NCI-H128 (cell line): ENCODE measurements around the gene FBXL17.
"Not testable (repeated sequence)": the region's sequence is repeated elsewhere in the genome, so short reads cannot be mapped to it uniquely, and the experiment has no call there.

Experiments used
- DNase-seq: peaks from one replicate; lab custom pipeline; 2025; ENCODE audit not compliant: unreplicated experiment; lab: John Stamatoyannopoulos, UW

FBXL17 gene

DNA sequence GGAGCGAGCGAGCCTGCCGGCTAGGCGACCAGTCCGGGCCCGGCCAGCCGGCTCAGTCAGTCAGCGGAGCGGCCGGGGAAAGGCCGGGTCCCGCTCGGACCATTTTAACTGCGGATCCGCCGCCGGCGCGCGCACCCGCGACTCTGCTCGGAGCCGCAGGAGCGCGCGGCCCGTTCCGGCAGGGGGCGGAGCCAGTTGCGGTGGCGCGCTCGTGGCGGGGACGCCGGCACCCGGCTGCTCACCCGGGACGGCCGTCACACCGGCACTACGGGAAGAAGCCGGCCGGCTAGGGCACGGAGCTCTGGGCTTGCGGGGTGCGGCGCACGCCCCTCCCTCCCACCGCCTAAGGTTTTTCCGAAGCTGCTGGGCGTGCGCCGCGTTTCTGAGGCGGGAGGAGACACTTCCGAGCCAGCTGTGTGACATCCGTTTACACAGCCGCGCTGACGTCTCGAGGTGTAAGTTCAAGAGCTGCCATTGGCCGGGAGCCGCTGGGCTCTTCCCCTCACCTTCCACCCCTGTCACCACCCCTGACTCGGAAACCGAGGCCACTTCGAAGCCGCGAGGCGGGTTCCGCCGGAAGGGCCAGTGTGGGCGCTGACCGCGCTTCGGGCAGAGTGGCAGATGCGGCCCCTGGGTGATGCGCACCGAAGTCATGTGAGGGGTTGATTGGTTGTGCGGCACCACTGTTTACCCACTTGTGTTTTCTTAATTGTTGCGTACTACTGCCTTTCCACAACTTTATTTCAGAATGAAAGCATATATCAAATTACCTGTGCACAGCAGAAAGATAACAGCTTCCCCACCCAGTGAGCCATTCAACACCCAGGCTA lies at the start of gene FBXL17:
FBXL17 (minus strand) TSS at position 145 of the 830 bp plus-strand sequence.
- peak; percentile 53 for DNase-seq

DNA sequence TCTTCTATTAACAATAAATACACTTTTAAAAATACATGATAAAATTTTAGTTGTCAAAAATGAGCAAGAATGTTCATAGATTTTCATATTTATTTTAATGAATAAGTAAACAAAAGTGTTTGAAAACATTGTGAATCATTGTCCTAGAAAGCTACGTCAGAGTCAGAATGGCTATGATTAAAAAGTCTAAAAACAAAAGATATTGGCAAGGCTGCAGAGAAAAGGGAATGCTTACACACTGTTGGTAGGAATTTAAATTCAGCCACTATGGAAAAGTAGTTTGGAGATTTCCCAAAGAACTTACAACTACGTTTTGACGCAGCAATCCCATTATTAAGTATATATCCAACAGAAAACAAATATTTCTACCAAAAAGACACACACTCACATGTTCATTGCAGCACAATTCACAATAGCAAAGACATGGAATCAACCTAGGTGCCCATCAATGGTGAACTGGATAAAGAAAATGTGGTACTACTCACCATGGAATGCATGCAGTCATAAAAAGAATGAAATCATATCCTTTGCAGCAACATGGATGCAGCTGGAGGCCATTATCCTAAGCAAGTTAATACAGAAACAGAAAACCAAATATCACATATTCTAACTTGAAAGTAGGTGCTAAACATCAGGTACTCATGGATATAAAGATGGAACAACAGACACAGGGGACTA lies 49.2 kb upstream of the FBXL17 start:
- DNase-seq, result no peak

DNA sequence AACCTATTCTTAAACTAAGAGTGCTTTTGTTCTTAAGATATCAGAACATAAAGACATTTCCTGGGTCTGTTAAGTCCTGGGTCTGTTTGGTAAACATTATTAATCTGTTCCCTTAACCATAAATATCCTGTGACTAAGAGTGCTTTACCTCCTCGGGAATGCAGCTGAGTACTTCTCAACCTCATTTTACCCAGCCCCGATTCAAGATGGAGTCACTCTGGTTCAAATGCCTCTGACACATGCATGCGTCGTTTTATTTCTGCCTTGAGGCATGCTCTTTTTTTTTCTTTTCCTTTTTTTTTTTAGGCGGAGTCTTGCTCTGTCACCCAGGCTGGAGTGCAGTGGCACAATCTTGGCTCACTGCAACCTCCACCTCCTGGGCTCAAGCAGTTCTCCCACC lies 39.8 kb upstream of the FBXL17 start:
- no peak for DNase-seq

DNA sequence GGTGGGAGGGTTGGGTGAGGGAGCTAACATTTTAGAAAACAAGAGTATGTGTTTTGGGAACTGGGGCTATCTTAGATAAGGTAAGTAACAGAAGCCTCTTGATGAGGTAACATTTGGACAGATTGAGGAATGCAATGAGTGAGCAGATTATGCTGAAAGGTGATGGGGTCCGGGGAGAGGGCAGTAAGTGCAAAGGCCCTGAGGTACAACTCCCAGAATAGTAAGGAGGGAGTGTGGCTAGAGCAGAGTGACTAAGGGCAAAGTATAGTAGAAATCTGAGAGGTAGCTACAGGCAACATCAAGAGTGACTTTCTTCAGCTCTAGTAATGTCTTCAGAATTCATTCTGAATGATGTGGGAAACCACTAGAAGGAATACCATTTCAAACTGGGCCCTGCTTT lies 38.9 kb upstream of the FBXL17 start:
- no peak for DNase-seq

DNA sequence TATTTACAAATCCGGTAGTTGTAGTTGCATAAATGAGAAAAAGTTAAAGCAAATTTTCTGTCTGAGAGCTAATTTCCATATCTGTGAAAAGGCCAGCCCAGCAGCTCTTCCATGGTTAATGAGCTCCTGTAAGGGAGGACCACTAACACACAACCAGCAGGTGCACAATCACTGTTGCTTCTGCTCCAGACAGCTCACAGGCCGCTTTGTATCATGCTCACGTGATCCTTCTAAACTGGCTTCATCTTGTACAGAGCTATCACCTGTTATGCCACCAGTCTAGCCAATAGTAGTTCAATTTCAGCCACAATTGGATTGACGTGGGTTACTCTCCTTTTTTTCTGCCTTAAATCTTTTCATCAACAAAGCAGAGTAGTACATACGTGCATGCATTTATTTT lies 38.3 kb upstream of the FBXL17 start:
- DNase-seq, result no peak

DNA sequence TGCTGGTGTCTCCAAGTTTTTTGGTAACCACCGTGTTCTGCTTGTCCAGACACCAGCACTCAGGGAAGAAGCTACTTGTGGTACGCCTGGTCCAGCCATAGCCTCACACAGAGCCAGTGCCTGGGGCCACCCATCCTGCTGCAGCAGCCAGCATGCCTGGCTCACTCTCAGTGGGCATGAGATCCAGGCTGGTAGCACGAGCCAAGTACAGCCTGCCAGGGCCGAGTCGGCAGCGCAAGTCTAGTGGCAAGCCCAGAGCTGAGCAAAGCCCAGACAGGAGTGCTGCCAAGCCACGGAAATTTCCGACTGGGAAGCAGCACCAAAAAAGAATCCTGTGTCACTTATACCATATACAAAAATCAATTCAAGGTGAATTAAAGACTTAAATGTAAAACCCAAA lies 36.3 kb upstream of the FBXL17 start:
- no peak for DNase-seq

DNA sequence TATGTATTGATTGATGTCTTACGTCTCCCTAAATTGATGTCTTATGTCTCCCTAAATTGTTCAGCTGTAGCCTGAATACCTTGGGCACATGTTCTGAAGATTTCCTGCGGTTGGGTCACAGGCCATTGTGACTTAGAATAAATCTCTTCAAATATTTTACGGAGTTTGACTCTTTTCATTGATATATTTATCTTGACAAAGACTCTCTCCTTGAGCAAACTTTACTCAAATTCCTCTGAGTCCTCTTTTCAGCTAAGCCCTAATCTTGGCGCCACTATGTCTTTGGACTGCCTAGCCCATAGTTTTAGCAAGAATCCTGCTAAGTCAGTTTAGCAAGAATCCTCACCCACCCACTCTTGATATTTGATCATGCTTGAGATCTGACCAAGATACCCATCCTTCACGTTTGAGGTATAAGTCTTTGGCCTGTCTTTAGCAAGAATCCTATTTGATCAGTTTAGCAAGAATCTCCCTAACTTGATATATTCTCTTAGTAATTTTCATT lies 35.3 kb upstream of the FBXL17 start:
- no peak for DNase-seq

DNA sequence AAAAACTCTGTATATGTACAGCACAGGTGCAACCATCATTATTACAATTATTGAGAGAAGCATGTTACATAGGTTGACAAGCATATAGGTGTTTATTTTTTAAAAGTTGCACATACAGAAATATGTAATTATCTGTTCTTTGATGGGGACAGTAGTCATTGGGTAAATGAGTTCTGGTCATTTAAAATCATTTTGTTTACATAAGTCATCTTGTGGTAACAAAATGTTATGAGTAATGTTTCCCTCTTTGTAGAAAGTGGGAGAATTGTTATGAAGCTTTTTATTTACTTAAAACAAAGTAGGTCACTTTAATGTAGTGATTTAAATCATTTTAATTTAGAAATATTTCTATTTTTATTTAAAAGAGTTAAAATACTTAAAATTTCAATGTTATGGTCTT lies 33.8 kb upstream of the FBXL17 start:
- no peak for DNase-seq

DNA sequence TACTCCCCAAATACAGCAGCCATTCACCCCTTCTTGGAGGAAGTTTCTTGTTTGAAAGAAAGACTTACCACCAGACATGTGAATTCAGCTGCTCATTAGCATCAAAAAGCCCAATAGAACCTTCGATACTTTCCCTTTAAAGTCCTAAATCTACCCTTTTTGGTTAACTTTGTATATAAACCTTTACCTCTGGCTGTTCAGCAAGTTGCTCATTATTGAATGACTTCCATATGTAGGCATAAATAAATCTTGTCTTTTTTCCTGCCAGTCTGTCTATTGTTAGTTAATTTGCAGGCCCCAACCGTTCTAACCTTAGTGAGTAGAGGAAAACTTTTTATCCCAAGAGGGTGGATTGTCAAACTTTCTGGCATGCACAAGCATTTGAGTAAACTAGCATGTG lies 27.9 kb upstream of the FBXL17 start:
- DNase-seq, result no peak

DNA sequence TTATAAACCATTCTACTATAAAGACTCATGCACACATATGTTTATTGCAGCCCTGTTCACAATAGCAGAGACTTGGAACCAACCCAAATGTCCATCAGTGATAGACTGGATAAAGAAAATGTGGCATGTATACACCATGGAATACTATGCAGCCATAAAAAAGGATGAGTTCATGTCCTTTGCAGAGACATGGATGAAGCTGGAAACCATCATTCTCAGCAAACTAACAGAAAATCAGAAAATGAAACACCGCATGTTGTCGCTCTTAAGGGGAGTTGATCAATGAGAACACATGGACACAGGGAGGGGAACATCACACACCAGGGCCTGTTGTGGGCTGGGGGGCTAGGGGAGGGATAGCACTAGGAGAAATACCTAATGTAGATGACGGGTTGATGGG lies 23.3 kb upstream of the FBXL17 start:
- DNase-seq, result not testable (repeated sequence)

DNA sequence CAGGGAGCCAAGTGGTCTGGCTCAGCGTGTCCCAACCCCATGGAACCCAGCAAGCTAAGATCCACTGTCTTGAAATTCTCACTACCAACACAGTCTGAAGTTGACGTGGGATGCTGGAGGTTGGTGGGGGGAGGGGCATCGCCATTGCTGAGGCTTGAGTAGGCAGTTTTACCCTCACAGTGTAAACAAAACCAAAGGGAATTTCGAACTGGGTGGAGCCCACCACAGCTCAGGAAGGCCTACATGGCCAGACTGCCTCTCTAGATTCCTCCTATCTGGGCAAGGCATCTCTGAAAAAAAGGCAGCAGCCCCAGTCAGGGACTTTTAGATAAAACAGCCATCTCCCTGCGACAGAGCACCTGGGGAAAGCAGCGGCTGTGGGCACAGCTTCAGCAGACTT lies 17.1 kb upstream of the FBXL17 start:
- no peak for DNase-seq

DNA sequence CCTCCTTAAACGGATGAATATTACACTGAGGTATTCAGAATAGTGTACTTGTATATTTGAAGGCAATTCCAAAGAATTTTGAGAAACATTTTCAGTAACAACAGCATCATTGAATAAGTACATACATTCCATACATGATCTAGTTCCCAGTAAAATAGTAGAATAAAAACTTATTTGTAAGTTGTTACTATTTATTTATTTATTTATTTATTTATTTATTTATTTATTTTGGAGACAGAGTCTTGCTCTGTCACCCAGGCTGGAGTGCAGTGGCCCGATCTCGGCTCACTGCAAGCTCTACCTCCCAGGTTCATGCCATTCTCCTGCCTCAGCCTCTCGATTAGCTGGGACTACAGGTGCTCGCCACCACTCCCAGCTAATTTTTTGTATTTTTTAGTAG lies 14.9 kb upstream of the FBXL17 start:
- DNase-seq, result not testable (repeated sequence)

DNA sequence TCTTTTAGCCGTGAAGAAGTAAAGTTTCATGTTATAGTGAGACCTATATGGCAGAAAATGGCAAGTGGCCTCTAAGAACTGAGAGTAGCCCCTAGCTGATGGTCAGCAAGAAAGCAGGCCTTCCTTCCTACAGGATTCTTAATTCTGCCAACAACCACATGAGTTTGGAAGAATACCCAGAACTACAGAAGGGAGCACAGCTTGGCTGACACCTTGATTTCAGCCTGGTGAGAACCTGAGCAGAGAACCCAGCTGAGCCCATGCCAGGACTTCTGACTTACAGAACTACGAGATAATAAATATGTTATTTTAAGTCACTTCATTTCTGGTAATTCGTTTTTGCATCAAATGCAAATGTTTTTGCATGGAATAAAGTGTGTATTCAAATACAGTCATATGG lies 5.9 kb upstream of the FBXL17 start:
- no peak for DNase-seq

DNA sequence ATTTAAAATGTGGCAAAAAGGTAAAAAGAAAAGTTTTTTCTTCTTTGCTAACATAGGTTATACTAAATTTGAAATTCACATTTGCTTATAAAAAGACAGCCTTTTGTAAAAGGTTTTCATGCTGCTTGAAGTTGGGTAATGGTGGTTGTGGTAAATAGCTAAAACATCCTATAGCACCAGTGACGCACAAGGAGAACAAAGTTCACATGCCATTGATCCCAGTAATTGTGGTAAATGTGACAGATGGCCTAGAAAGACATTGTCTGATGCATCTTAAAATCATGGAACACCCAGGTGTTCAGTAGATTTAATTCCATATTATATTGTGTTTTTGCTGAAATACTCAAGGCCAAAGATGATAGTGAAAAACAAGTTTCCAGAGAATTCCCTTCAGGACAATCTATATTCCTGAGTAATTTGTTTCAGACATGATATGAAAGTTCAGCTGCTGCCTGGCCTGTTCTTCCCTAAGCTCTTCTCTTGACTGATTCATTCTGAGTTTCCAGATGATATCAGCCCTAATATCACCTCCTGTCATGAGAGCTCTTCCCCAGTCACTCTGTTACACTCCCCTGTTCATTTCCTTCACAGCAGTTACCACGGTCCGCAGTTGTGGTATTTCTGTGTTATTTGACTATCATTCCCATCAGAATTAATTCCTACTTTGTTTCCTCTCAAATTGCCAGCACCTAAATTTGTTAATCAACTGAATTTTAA lies 4.6 kb upstream of the FBXL17 start:
- DNase-seq, result no peak

DNA sequence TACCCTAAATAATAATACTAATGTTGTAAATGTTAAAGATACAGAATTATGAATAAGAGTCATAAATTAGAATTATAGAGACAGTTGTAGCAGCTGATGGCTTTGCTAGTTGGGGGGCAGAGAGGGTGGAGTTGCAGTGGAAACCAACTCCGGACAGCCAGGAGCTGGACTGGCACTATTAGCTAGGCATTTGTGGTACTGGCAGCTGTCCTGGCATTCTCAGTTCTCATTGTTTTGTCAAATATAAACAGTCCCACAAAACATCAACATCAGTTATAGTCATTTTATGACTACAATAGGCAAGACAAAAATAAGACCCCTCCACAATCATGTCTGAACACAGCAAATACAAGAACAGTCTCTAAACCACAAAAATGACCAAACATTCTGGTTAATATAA lies 2.8 kb upstream of the FBXL17 start:
- DNase-seq, result no peak

DNA sequence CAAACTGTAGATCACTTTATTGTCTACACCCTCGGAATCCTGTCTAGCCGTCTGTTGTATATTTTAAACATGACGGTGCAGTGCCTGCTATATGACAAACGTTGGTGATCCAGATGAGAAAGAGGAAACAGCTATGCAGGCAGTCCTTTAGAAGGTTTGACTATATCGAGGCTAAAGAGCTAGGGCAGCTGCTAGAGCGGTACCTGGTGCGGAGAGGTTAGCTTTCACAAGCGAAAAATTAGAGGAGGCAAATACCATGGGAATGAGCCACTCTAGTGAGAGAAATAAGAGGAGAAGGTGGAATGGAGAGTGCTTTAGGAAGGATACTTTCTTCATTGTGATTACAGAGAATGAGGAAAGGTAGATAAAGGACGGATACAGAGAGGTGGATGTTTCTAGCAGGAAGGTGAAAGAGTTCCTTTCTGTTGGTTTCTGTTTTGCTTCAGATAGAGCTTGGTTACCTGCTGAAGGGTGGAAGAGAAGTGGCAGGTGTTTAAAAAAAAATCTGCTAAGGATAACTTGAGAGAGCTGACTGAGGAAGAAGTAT lies 959 bp upstream of the FBXL17 start:
- no peak for DNase-seq

DNA sequence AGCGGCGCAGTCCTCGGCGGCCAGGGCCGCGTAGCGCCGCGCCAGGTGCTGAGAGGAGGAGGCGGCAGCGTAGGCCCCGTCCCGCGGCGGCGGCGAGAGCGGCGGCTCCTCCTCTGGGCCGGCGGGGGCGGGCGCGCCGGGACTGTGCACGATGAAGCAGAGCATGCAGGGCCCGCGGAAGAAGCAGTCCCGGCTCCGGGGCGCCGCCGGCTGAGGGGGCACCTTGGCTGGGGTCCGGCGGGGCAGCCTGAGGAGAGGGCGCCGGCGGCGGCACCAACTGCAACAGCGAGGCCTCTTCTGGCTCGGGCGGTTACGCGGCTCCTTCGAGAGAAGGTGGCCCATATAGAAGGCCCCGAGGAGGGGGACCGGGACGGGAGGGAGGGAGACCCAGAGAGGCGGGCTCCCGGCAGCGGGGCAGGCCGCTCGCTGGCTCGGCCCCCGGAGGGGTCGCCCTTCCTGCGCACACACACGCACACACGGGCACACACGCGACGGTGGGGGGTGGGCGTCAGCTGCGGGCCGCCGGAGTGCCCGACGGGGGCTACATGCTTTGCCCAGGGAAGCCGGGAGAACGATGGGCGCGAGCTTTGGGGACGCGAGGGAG lies 446 bp downstream of the FBXL17 start:
- no peak for DNase-seq

DNA sequence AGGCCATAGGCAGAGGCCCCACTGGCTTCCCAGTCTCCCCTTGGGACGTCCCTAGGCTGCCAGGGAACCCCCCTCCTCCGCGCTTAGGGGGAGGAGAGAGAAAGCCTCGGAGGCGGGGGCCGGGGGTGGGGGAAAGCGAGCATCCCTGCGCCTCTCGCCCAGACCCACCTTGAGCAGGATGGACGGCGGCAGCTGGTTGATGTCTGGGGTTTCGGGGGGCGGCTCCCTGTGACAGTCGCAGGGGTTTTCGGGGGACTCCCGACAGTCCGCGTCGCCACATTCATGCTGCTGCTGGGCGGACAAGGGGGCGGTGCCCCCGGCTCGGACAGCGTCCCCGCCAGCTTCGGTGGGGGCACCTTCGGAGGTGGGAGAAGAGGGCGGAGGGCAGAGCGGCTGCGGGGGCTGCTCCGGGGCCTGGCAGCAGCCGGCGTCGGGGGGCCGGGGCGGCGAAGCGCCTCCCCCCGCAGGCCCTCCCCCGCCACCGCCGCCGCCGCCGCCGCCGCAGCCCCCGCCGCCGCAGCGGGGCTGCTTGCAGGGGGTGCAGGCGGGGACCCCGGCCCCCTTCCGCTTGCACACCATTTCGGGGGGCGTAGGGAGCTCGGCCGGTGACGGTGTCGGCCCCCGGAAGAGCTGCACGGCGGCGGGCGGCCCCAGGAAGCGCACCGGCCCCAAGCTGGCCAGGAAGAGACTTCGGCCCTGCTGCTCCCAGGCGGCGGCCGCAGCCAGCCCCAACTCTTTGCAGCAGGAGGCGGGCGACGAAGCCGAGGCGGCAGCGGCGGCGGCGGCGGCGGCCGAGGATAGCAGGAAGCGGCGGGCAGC lies 1.2 kb downstream of the FBXL17 start:
- DNase-seq, result no peak

DNA sequence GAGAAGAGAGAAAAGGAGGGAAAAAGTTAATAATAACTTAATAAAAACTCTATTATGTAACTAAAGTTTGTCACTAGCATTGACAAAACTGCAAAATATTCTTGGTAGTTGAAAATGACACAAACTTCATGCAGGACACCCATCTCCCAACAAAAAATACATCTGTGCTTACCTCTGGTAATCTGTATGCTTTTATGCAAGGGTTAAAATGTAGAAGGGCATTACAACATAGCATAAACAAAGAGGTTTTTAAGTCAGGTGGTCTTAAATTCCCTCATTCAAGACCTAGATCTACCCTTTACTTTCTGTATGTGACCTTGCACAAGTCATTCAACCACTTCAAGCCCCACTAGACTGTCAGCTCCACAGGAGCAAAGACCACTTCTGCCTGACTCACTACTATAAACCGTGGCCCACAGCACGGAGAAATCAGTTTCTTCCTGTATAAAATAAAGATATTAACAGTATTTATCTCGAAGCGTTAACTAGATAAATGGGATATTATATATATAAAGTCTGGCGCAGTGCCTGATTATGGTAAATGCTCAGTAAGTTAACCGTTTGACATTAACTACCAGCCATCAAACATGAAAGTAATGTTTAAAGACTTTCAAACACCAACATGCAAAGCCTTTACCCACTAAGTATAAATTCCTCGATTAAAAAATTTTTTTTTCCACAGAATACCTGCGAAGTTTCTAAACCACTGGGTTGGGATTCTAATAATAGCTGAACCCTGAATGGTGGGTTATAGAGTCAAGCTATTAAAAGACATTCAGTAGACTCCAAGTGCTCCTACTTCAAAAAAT lies 2.0 kb downstream of the FBXL17 start:
- DNase-seq, result no peak
